Activated CD4-positive, alpha-beta T cell treated with anti-CD3 and anti-CD28 coated beads, Interleukin-2, amount 50 U/mL, for 48 hours (primary cell): ENCODE data around the gene NCAPG2.

Source experiments
- DNase-seq, 2 experiments: peaks; one replicate each; pipeline ENCODE4 v3.0.0-alpha.2; 2020

Gene NCAPG2

GRCh38 chr7:158704524-158705233 lies at the start of gene NCAPG2:
TSS of gene NCAPG2 (minus strand) at chr7:158704804. CDS start at chr7:158701899, 2,905 bp downstream.
- DNase-seq = peak; percentile 98

GRCh38 chr7:158753900-158754299 lies 49.3 kb upstream of the NCAPG2 start:
- DNase-seq = no peak

GRCh38 chr7:158751751-158752150 lies 47.1 kb upstream of the NCAPG2 start:
- no peak for DNase-seq

GRCh38 chr7:158751199-158751598 lies 46.6 kb upstream of the NCAPG2 start:
- no peak for DNase-seq

- no peak for DNase-seq
These were observed 46.1 kb upstream of the NCAPG2 start for GRCh38 chr7:158750702-158751101.

GRCh38 chr7:158749396-158749795 lies 44.8 kb upstream of the NCAPG2 start:
- no peak for DNase-seq

- no peak for DNase-seq
These were observed 43.7 kb upstream of the NCAPG2 start for GRCh38 chr7:158748335-158748734.

- no peak for DNase-seq
These were observed 42.8 kb upstream of the NCAPG2 start for GRCh38 chr7:158747408-158747807.

- DNase-seq = no peak
These were observed 42.4 kb upstream of the NCAPG2 start for GRCh38 chr7:158746957-158747356.

- DNase-seq = no peak
These were observed 40.6 kb upstream of the NCAPG2 start for GRCh38 chr7:158745057-158745715.

GRCh38 chr7:158744070-158744469 lies 39.5 kb upstream of the NCAPG2 start:
- no peak for DNase-seq

GRCh38 chr7:158743219-158743618 lies 38.6 kb upstream of the NCAPG2 start:
- DNase-seq = no peak

GRCh38 chr7:158742065-158742821 lies 37.6 kb upstream of the NCAPG2 start:
- DNase-seq = no peak

- DNase-seq = no peak
These were observed 36.7 kb upstream of the NCAPG2 start for GRCh38 chr7:158741294-158741666.

- no peak for DNase-seq
These were observed 36.2 kb upstream of the NCAPG2 start for GRCh38 chr7:158740657-158741293.

GRCh38 chr7:158740013-158740656 lies 35.5 kb upstream of the NCAPG2 start:
- no peak for DNase-seq

- DNase-seq = no peak
These were observed 34.2 kb upstream of the NCAPG2 start for GRCh38 chr7:158738841-158739240.

GRCh38 chr7:158737064-158737695 lies 32.6 kb upstream of the NCAPG2 start:
- DNase-seq = no peak

- no peak for DNase-seq
These were observed 31.3 kb upstream of the NCAPG2 start for GRCh38 chr7:158735935-158736334.

GRCh38 chr7:158734861-158735260 lies 30.3 kb upstream of the NCAPG2 start:
- DNase-seq = no peak

GRCh38 chr7:158733775-158734494 lies 29.3 kb upstream of the NCAPG2 start:
- no peak for DNase-seq

- DNase-seq = no peak
These were observed 28.6 kb upstream of the NCAPG2 start for GRCh38 chr7:158733220-158733519.
